Tibial artery (tissue), 4 donors: ENCODE results near the gene EDNRB.

ENCODE experiments used
- DNase-seq, 2 donors: peaks; one replicate each; pipeline ENCODE4 v3.0.0-alpha.2; 2019
- H3K27ac ChIP-seq, 2 donors: fragments of 200-600 bp; sonication (generic) in 1 of 2; 1 replicate in 1 of 2; 2 replicates in 1 of 2; pipeline ENCODE4 v1.5.1; 2018 to 2019; ENCODE audit warnings: mild to moderate bottlenecking in 1 of 2
- H3K27me3 ChIP-seq, 2 donors: fragments of 200-600 bp; sonication (generic) in 1 of 2; one replicate each; pipeline versions ENCODE4 v1.5.1 to v1.6.0; 2016 to 2019
- H3K36me3 ChIP-seq, 3 donors: fragments of 200-600 bp; sonication (generic) in 2 of 3; one replicate each; pipeline ENCODE4 v1.5.1; 2016 to 2019; ENCODE audit warnings: mild to moderate bottlenecking in 2 of 3
- H3K4me1 ChIP-seq, 4 donors: fragments of 200-600 bp; sonication (generic) in 2 of 4; 1 replicate in 3 of 4; 2 replicates in 1 of 4; pipeline ENCODE4 v1.5.1; 2016 to 2019
- H3K4me3 ChIP-seq, 2 donors: fragments of 200-600 bp; sonication (generic) in 1 of 2; 1 replicate in 1 of 2; 2 replicates in 1 of 2; pipeline ENCODE4 v1.5.1; 2018 to 2019; ENCODE audit warnings: mild to moderate bottlenecking in 2 of 2
- H3K9me3 ChIP-seq, 3 donors: fragments of 200-600 bp; sonication (generic) in 1 of 3; one replicate each; pipeline ENCODE4 v1.5.1; 2016 to 2019
- CTCF ChIP-seq, 2 experiments: fragments of 200-600 bp in 1 of 2; fragments of 450-650 bp in 1 of 2; IDR thresholded peaks; one replicate each; pipeline ENCODE4 v1.5.1; 2017 to 2019; ENCODE audit warnings: antibody characterized with exemption in 2 of 2, mild to moderate bottlenecking in 1 of 2, moderate library complexity in 1 of 2
- intact Hi-C: fragments of 100-400 bp; cut with DNase I; formaldehyde crosslinking; loops from one replicate; pipeline ENCODE4 v1.15.0; 2023; ENCODE audit warnings: low total_unique reads

Gene EDNRB

GRCh38 chr13:77846173-77846572, 72.5 kb downstream of the EDNRB start:
- TF ChIP-seq CTCF (IDR thresholded peaks at IDR 0.05): no peak
- no peak overlapping the region for H3K4me3 ChIP-seq
- H3K27me3 ChIP-seq: no peaks in the 10 kb centered on the region
- H3K36me3 ChIP-seq: no peaks in the 10 kb centered on the region
- H3K27ac ChIP-seq: no peak overlapping the region
- H3K9me3 ChIP-seq: peaks cover 0 to 5% (median 0%) of the 10 kb centered on the region in 3 donors
- intact Hi-C loops: no loop called here
- no peaks in the 10 kb centered on the region for H3K4me1 ChIP-seq
- no peak for DNase-seq
